PFSK-1 (cell line): ENCODE data around the gene SERINC5.

Experiments
- FOXP2 ChIP-seq: optimal IDR thresholded peaks from 2 replicates; pipeline ENCODE3; 2011; ENCODE audit warnings: borderline replicate concordance, control low read depth, inconsistent platforms; ENCODE audit not compliant: insufficient read depth; ENCODE audit errors: extremely low read length, extremely low read depth
- POLR2AphosphoS5 ChIP-seq: IDR thresholded peaks from 2 replicates; pipeline ENCODE4 v1.6.1; 2012; ENCODE audit warnings: low read depth, mild to moderate bottlenecking, control low read depth, low read length, moderate library complexity
- REST ChIP-seq, 2 experiments: IDR thresholded peaks; 2 replicates each; pipeline versions ENCODE4 v1.6.1 to v1.8.0; 2011 to 2012; ENCODE audit warnings: low read depth in 2 of 2, low read length in 2 of 2, control low read depth in 1 of 2, inconsistent platforms in 1 of 2, mild to moderate bottlenecking in 1 of 2, moderate library complexity in 1 of 2; ENCODE audit not compliant: insufficient read depth in 1 of 2
- SIN3A ChIP-seq: IDR thresholded peaks from 2 replicates; pipeline ENCODE4 v1.6.1; 2012; ENCODE audit warnings: mild to moderate bottlenecking, low read length, moderate library complexity, borderline replicate concordance; ENCODE audit not compliant: insufficient read depth
- TAF1 ChIP-seq: IDR thresholded peaks from 2 replicates; pipeline ENCODE4 v1.6.1; 2012; ENCODE audit warnings: low read length, control low read depth, borderline replicate concordance; ENCODE audit not compliant: insufficient read depth

Gene SERINC5

GRCh38 chr5:80083101-80083890 is 172.6 kb downstream of the SERINC5 start:
- TF ChIP-seq SIN3A (no peak), TAF1 (no peak), REST (IDR thresholded peaks at IDR 0.05; ENCODE audit: insufficient read depth in 1 of 2, low read depth in 2 of 2, low read length in 2 of 2) (no peak), POLR2AphosphoS5 (no peak), FOXP2 (no peak)

- TF ChIP-seq SIN3A (no peak), TAF1 (no peak), POLR2AphosphoS5 (no peak), FOXP2 (no peak), REST (IDR thresholded peaks at IDR 0.05; ENCODE audit: insufficient read depth in 1 of 2, low read depth in 2 of 2, low read length in 2 of 2) (no peak)
These were observed 173.1 kb downstream of the SERINC5 start for GRCh38 chr5:80082731-80083100.

GRCh38 chr5:80082281-80082680 is 173.6 kb downstream of the SERINC5 start:
- TF ChIP-seq FOXP2 (no peak), POLR2AphosphoS5 (no peak), REST (IDR thresholded peaks at IDR 0.05; ENCODE audit: insufficient read depth in 1 of 2, low read depth in 2 of 2, low read length in 2 of 2) (no peak), TAF1 (no peak), SIN3A (no peak)

- TF ChIP-seq TAF1: no peak
- no peak for TF ChIP-seq POLR2AphosphoS5
- no peak for TF ChIP-seq REST (IDR thresholded peaks at IDR 0.05; ENCODE audit: insufficient read depth in 1 of 2, low read depth in 2 of 2, low read length in 2 of 2)
- no peak for TF ChIP-seq FOXP2
- no peak for TF ChIP-seq SIN3A
These were observed 176.9 kb downstream of the SERINC5 start for GRCh38 chr5:80078921-80079320.
